H9 (cell line): ENCODE measurements around the gene AP4E1. TPM values are rescaled to one million over a fixed set of nuclear protein-coding genes. Genes with fewer than 3 reads are reported as not detected.
A peak's percentile ranks its signal among the peaks of the same experiment; 100 is the strongest.

Source experiments
- DNase-seq: peaks from one replicate; pipeline ENCODE4 v3.0.0-alpha.2; 2017
- H2AFZ ChIP-seq: one replicate; pipeline ENCODE4 v1.6.1; 2013; ENCODE audit warnings: mild to moderate bottlenecking, low read length, control low read depth, moderate library complexity
- H2AK5ac ChIP-seq: 2 replicates; pipeline ENCODE4 v1.6.1; 2013; ENCODE audit warnings: low read length, control low read depth, mixed read lengths; ENCODE audit not compliant: insufficient read length
- H2BK120ac ChIP-seq: one replicate; pipeline ENCODE4 v1.6.1; 2013; ENCODE audit warnings: low read depth, mild to moderate bottlenecking, low read length, control low read depth, inconsistent platforms; ENCODE audit not compliant: poor library complexity, severe bottlenecking
- H2BK12ac ChIP-seq: 2 replicates; pipeline ENCODE4 v1.6.1; 2013; ENCODE audit warnings: low read length, control low read depth, mixed read lengths, low read depth; ENCODE audit not compliant: insufficient read length
- H2BK15ac ChIP-seq: 2 replicates; pipeline ENCODE4 v1.6.1; 2013; ENCODE audit warnings: low read depth, low read length, control low read depth
- H2BK20ac ChIP-seq: one replicate; pipeline ENCODE4 v1.6.1; 2013; ENCODE audit warnings: low read depth, mild to moderate bottlenecking, low read length, control low read depth, inconsistent platforms; ENCODE audit not compliant: poor library complexity, severe bottlenecking
- H2BK5ac ChIP-seq: 2 replicates; pipeline ENCODE4 v1.6.1; 2013; ENCODE audit warnings: low read length, control low read depth, mixed read lengths; ENCODE audit not compliant: insufficient read length
- H3K14ac ChIP-seq: 2 replicates; pipeline ENCODE4 v1.6.1; 2013; ENCODE audit warnings: low read length, control low read depth; ENCODE audit not compliant: insufficient read depth
- H3K18ac ChIP-seq: 2 replicates; pipeline ENCODE4 v1.6.1; 2013; ENCODE audit warnings: low read depth, mild to moderate bottlenecking, mixed read lengths, low read length, control low read depth; ENCODE audit not compliant: insufficient read length
- H3K23ac ChIP-seq: 2 replicates; pipeline ENCODE4 v1.6.1; 2013; ENCODE audit warnings: low read length, control low read depth, mixed read lengths, low read depth; ENCODE audit not compliant: insufficient read length
- H3K23me2 ChIP-seq: 2 replicates; pipeline ENCODE4 v1.6.1; 2013; ENCODE audit warnings: low read depth, mild to moderate bottlenecking, mixed read lengths, low read length, control low read depth; ENCODE audit not compliant: insufficient read length, poor library complexity, severe bottlenecking
- H3K27ac ChIP-seq: 2 replicates; pipeline ENCODE4 v1.5.1; 2013; ENCODE audit warnings: low read length, control low read depth, mixed read lengths, low read depth; ENCODE audit not compliant: insufficient read length
- H3K27me3 ChIP-seq: 2 replicates; pipeline ENCODE4 v1.6.1; 2013; ENCODE audit warnings: low read length, control low read depth, inconsistent platforms; ENCODE audit not compliant: insufficient read depth
- H3K4ac ChIP-seq: 2 replicates; pipeline ENCODE4 v1.6.1; 2013; ENCODE audit warnings: low read depth, mild to moderate bottlenecking, control low read depth, inconsistent platforms, low read length, moderate library complexity
- H3K4me1 ChIP-seq: 2 replicates; pipeline ENCODE4 v1.6.1; 2013; ENCODE audit warnings: low read length, control low read depth, inconsistent platforms; ENCODE audit not compliant: insufficient read depth
- H3K4me2 ChIP-seq: 2 replicates; pipeline ENCODE4 v1.6.1; 2013; ENCODE audit warnings: low read length, control low read depth, mixed read lengths; ENCODE audit not compliant: insufficient read length, insufficient read depth
- H3K56ac ChIP-seq: 2 replicates; pipeline ENCODE4 v1.6.1; 2013; ENCODE audit warnings: low read depth, mild to moderate bottlenecking, mixed read lengths, low read length, control low read depth; ENCODE audit not compliant: insufficient read length
- H3K79me1 ChIP-seq: 2 replicates; pipeline ENCODE4 v1.6.1; 2013; ENCODE audit warnings: low read depth, mild to moderate bottlenecking, moderate library complexity, low read length, control low read depth, inconsistent platforms; ENCODE audit not compliant: insufficient read depth, poor library complexity, severe bottlenecking
- H3K79me2 ChIP-seq: 2 replicates; pipeline ENCODE4 v1.6.1; 2013; ENCODE audit warnings: low read length, control low read depth, inconsistent platforms; ENCODE audit not compliant: insufficient read depth
- H3K9ac ChIP-seq: 2 replicates; pipeline ENCODE4 v1.6.1; 2013; ENCODE audit warnings: low read length, control low read depth, mixed read lengths; ENCODE audit not compliant: insufficient read length; ENCODE audit errors: extremely low read depth
- H3K9me3 ChIP-seq: one replicate; pipeline ENCODE4 v1.6.1; 2013; ENCODE audit warnings: low read depth, low read length, inconsistent platforms; ENCODE audit not compliant: control insufficient read depth
- H3T11ph ChIP-seq: one replicate; pipeline ENCODE4 v1.6.1; 2013; ENCODE audit warnings: mild to moderate bottlenecking, low read length, control low read depth, inconsistent platforms
- H4K20me1 ChIP-seq: one replicate; pipeline ENCODE4 v1.6.1; 2013; ENCODE audit not compliant: control insufficient read depth, insufficient read length, insufficient read depth
- H4K5ac ChIP-seq: 2 replicates; pipeline ENCODE4 v1.6.1; 2013; ENCODE audit warnings: low read depth, mild to moderate bottlenecking, mixed read lengths, low read length, control low read depth; ENCODE audit not compliant: insufficient read length
- H4K8ac ChIP-seq: replicated peaks from 2 replicates; pipeline ENCODE4 v1.6.1; 2013; ENCODE audit warnings: low read length, control low read depth, mixed read lengths, low read depth; ENCODE audit not compliant: insufficient read length
- H4K91ac ChIP-seq: 2 replicates; pipeline ENCODE4 v1.6.1; 2013; ENCODE audit warnings: low read depth, mild to moderate bottlenecking, moderate library complexity, mixed read lengths, low read length, control low read depth; ENCODE audit not compliant: insufficient read length
- H3K27ac Mint-ChIP-seq, 3 experiments: 2 replicates in 2 of 3; 3 replicates in 1 of 3; pipeline ENCODE4 v1.8.0; 2020 to 2021; ENCODE audit warnings: mixed read lengths in 3 of 3, mild to moderate bottlenecking in 1 of 3, moderate library complexity in 1 of 3
- H3K27me3 Mint-ChIP-seq: 2 replicates; pipeline ENCODE4 v1.8.0; 2021; ENCODE audit warnings: low read depth, mild to moderate bottlenecking, moderate library complexity, mixed read lengths
- H3K36me3 Mint-ChIP-seq, 3 experiments: 2 replicates in 2 of 3; 3 replicates in 1 of 3; pipeline ENCODE4 v1.8.0; 2020 to 2021; ENCODE audit warnings: low read depth in 3 of 3, mixed read lengths in 3 of 3; ENCODE audit not compliant: insufficient read depth in 1 of 3
- H3K4me1 Mint-ChIP-seq, 2 experiments: 2 replicates each; pipeline ENCODE4 v1.8.0; 2020; ENCODE audit warnings: mixed read lengths in 2 of 2
- H3K4me3 Mint-ChIP-seq, 2 experiments: 2 replicates in 1 of 2; 3 replicates in 1 of 2; pipeline ENCODE4 v1.8.0; 2020 to 2021; ENCODE audit warnings: mild to moderate bottlenecking in 2 of 2, mixed read lengths in 2 of 2, moderate library complexity in 1 of 2
- H3K9me3 Mint-ChIP-seq, 2 experiments: 2 replicates in 1 of 2; 3 replicates in 1 of 2; pipeline ENCODE4 v1.8.0; 2020; ENCODE audit warnings: mild to moderate bottlenecking in 2 of 2, mixed read lengths in 2 of 2, moderate library complexity in 1 of 2
- CTCF ChIP-seq: fragments of 200-600 bp; sonication (generic); conservative IDR thresholded peaks from 3 replicates; pipeline ENCODE4 v1.8.0; 2021; ENCODE audit warnings: antibody characterized with exemption, mild to moderate bottlenecking
- WGBS: extraction: QIAGEN DNeasy Blood & Tissue Kit; methylation state at CpG from one replicate; pipeline ENCODE4 v1.1.7; 2013; ENCODE audit warnings: missing lambda C conversion rate, low lambda C conversion rate, mixed read lengths; ENCODE audit not compliant: insufficient read length; ENCODE audit errors: extremely low coverage; 5-methylcytosine and 5-hydroxymethylcytosine counted together
- total RNA-seq: library from RNA; stranded (reverse); gene quantifications from 2 replicates; pipeline ENCODE4 v1.2.1, GENCODE V29; 2021

Gene AP4E1
- total RNA-seq, 1 experiment from 2014 or later: 13.8 TPM

GRCh38 chr15:51051776-51052175, 143.3 kb downstream of the AP4E1 start:
- no peak overlapping the region for H3K9ac ChIP-seq
- H3K18ac ChIP-seq: no peak overlapping the region
- H3K79me1 ChIP-seq: no peaks in the 10 kb centered on the region
- Mint-ChIP-seq H3K36me3 (peaks cover 0 to 2% (median 0%) of the 10 kb centered on the region in 3 experiments; a peak in 1 of 7 replicates), H3K27me3 (no peaks in the 10 kb centered on the region), H3K4me3 (no peak overlapping the region), H3K4me1 (peaks cover 28 to 36% of the 10 kb centered on the region in 2 experiments), H3K27ac (peak overlapping the region in 1 of 3 experiments; percentile 71; a peak in 1 of 7 replicates), H3K9me3 (no peaks in the 10 kb centered on the region)
- H3K4me1 ChIP-seq: peaks cover 3% of the 10 kb centered on the region; the same call in 1 of the 2 replicates
- H2AK5ac ChIP-seq: no peak overlapping the region
- H3K27ac ChIP-seq: no peak overlapping the region
- H3K56ac ChIP-seq: no peak overlapping the region
- TF ChIP-seq CTCF: no peak
- H3K23ac ChIP-seq: no peak overlapping the region
- no peak overlapping the region for H4K5ac ChIP-seq
- no peak overlapping the region for H3T11ph ChIP-seq
- DNase-seq: no peak
- H3K9me3 ChIP-seq: no peaks in the 10 kb centered on the region
- H2BK120ac ChIP-seq: no peak overlapping the region
- H2AFZ ChIP-seq: no peak overlapping the region
- H2BK5ac ChIP-seq: no peak overlapping the region
- H3K27me3 ChIP-seq: no peaks in the 10 kb centered on the region
- no peaks in the 10 kb centered on the region for H3K79me2 ChIP-seq
- H3K23me2 ChIP-seq: no peaks in the 10 kb centered on the region
- no CpG with 5 or more reads among the region's 3 CpGs for WGBS
- no peak overlapping the region for H3K14ac ChIP-seq
- no peak overlapping the region for H4K8ac ChIP-seq
- no peak overlapping the region for H2BK12ac ChIP-seq
- no peak overlapping the region for H2BK20ac ChIP-seq
- no peak overlapping the region for H4K91ac ChIP-seq
- no peak overlapping the region for H3K4ac ChIP-seq
- no peak overlapping the region for H2BK15ac ChIP-seq
- no peaks in the 10 kb centered on the region for H4K20me1 ChIP-seq
- H3K4me2 ChIP-seq: no peak overlapping the region
